Lower leg skin (tissue), 3 donors: ENCODE data around the gene SCGN.

Source experiments
- POLR2A ChIP-seq, 2 donors: fragments of 450-650 bp; IDR thresholded peaks; one replicate each; pipeline ENCODE4 v1.6.1; 2016 to 2017; ENCODE audit warnings: antibody characterized with exemption in 2 of 2, mild to moderate bottlenecking in 1 of 2, moderate library complexity in 1 of 2
- TF ChIP-seq, protein P1 (sequence below), 3 donors: fragments of 450-650 bp; IDR thresholded peaks; one replicate each; pipeline ENCODE4 v1.5.1; 2016; ENCODE audit warnings: antibody characterized with exemption in 3 of 3, mild to moderate bottlenecking in 3 of 3, moderate library complexity in 2 of 3

DNA sequence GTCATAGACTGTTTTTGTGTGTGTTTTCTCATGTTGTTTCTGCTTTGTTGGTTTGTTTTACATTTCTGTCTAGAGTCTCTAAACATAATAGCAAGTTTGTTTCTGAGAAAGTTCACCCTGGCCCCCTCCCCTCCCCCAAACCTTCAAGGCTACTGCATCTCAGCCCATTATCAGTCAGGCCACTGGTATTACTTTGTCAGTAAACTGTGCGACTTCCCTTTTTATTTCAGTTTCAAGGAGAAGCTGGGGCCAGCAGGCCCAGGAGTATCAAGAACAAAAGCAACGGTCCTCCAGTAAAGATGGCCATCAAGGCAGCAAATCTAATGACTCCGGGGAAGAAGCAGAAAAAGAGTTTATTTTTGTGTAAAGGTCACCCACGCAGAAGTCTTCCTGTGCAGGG is 32.8 kb upstream of the SCGN start:
- TF ChIP-seq, protein P1, sequence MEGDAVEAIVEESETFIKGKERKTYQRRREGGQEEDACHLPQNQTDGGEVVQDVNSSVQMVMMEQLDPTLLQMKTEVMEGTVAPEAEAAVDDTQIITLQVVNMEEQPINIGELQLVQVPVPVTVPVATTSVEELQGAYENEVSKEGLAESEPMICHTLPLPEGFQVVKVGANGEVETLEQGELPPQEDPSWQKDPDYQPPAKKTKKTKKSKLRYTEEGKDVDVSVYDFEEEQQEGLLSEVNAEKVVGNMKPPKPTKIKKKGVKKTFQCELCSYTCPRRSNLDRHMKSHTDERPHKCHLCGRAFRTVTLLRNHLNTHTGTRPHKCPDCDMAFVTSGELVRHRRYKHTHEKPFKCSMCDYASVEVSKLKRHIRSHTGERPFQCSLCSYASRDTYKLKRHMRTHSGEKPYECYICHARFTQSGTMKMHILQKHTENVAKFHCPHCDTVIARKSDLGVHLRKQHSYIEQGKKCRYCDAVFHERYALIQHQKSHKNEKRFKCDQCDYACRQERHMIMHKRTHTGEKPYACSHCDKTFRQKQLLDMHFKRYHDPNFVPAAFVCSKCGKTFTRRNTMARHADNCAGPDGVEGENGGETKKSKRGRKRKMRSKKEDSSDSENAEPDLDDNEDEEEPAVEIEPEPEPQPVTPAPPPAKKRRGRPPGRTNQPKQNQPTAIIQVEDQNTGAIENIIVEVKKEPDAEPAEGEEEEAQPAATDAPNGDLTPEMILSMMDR (IDR thresholded peaks at IDR 0.05): no peak
- no peak for TF ChIP-seq POLR2A (IDR thresholded peaks at IDR 0.05)
